ENCODE data around the gene AKR1C8. TPM values are rescaled to one million over a fixed set of nuclear protein-coding genes. Genes with fewer than 3 reads are reported as not detected.
A peak's percentile ranks its signal among the peaks of the same experiment; 100 is the strongest.

The AKR1C8 gene
- total and polyA plus RNA-seq, 2 of the 13 experiments (the other 11 are each of a cell fraction or from before 2014, with no cell fraction given) = 0.12 TPM; not detected in 1

- TF ChIP-seq REST (IDR thresholded peaks at IDR 0.05; ENCODE audit: borderline replicate concordance in 1 of 2, low read depth in 1 of 2, low read length in 2 of 2) (no peak), ZNF577 (CRISPR knock-in tag; IDR thresholded peaks at IDR 0.05; ENCODE audit: borderline replicate concordance, low read depth) (no peak), GATAD1 (CRISPR knock-in tag; IDR thresholded peaks at IDR 0.05) (no peak), ZNF775 (CRISPR knock-in tag; IDR thresholded peaks at IDR 0.05; ENCODE audit: borderline replicate concordance) (no peak), HNF4G (IDR thresholded peaks at IDR 0.05; ENCODE audit: borderline replicate concordance, low read depth, low read length) (peak; percentile 59), HNF4G (CRISPR knock-in tag; IDR thresholded peaks at IDR 0.05; ENCODE audit: borderline replicate concordance, low read depth) (no peak), SALL2 (CRISPR knock-in tag; IDR thresholded peaks at IDR 0.05) (no peak), RXRB (CRISPR knock-in tag; IDR thresholded peaks at IDR 0.05; ENCODE audit: borderline replicate concordance) (0 out of 2 replicates have a peak, but pooled peaks have one; percentile 16), HNRNPK (IDR thresholded peaks at IDR 0.05; ENCODE audit: low read depth, low read length, poor library complexity, severe bottlenecking) (no peak), ZNF652 (CRISPR knock-in tag; IDR thresholded peaks at IDR 0.05; ENCODE audit: borderline replicate concordance, low read depth) (no peak), ZNF644 (CRISPR knock-in tag; IDR thresholded peaks at IDR 0.05; ENCODE audit: low read depth) (peak; percentile 87), ZNF317 (CRISPR knock-in tag; IDR thresholded peaks at IDR 0.05) (no peak), JUNB (CRISPR knock-in tag; IDR thresholded peaks at IDR 0.05; ENCODE audit: borderline replicate concordance) (no peak), FOXA3 (CRISPR knock-in tag; IDR thresholded peaks at IDR 0.05) (peak; percentile 25; the same call in 1 of the 2 replicates), MAZ (IDR thresholded peaks at IDR 0.05; ENCODE audit: borderline replicate concordance, low read depth, low read length) (no peak), MAZ (CRISPR knock-in tag; IDR thresholded peaks at IDR 0.05; ENCODE audit: low read depth) (no peak), NFAT5 (CRISPR knock-in tag; IDR thresholded peaks at IDR 0.05) (no peak), HNF4A (CRISPR knock-in tag; IDR thresholded peaks at IDR 0.05) (peak; percentile 90), TP53 (CRISPR knock-in tag; conservative IDR thresholded peaks at IDR 0.05) (no peak), TFDP1 (CRISPR knock-in tag; IDR thresholded peaks at IDR 0.05; ENCODE audit: borderline replicate concordance) (no peak), MIER3 (CRISPR knock-in tag; IDR thresholded peaks at IDR 0.05; ENCODE audit: borderline replicate concordance) (peak; percentile 52; the same call in 1 of the 2 replicates), GATAD2A (CRISPR knock-in tag; IDR thresholded peaks at IDR 0.05) (peak; percentile 55; the same call in 1 of the 2 replicates)
Measured at GRCh38 chr10:5143137-5143536, 41.8 kb downstream of the AKR1C8 start (continued).

All from HepG2 (cell line).